Tibial nerve (tissue), 4 donors: ENCODE measurements around the gene SEZ6. TPM values are rescaled to one million over a fixed set of nuclear protein-coding genes. Genes with fewer than 3 reads are reported as not detected.

Experiments
- DNase-seq, 2 donors: peaks; one replicate each; pipeline ENCODE4 v3.0.0-alpha.2; 2019; ENCODE audit warnings: low spot score in 2 of 2
- H3K27ac ChIP-seq, 4 donors: fragments of 200-600 bp; sonication (generic) in 3 of 4; one replicate each; pipeline ENCODE4 v1.5.1; 2017 to 2019; ENCODE audit warnings: mild to moderate bottlenecking in 1 of 4
- H3K27me3 ChIP-seq, 2 donors: fragments of 200-600 bp; sonication (generic) in 1 of 2; one replicate each; pipeline versions ENCODE4 v1.5.1 to v1.6.0; 2017 to 2019
- H3K36me3 ChIP-seq, 3 donors: fragments of 200-600 bp; sonication (generic); one replicate each; pipeline ENCODE4 v1.5.1; 2018 to 2019
- H3K4me1 ChIP-seq, 4 donors: fragments of 200-600 bp; sonication (generic) in 3 of 4; one replicate each; pipeline ENCODE4 v1.5.1; 2017 to 2019
- H3K4me3 ChIP-seq, 4 donors: fragments of 200-600 bp; sonication (generic) in 3 of 4; one replicate each; pipeline ENCODE4 v1.5.1; 2017 to 2019; ENCODE audit warnings: mild to moderate bottlenecking in 1 of 4, moderate library complexity in 1 of 4
- H3K9me3 ChIP-seq, 4 donors: fragments of 200-600 bp; sonication (generic) in 3 of 4; one replicate each; pipeline ENCODE4 v1.5.1; 2017 to 2019
- CTCF ChIP-seq, 5 experiments: fragments of 200-600 bp in 3 of 5; fragments of 450-650 bp in 2 of 5; sonication (generic) in 3 of 5; IDR thresholded peaks; one replicate each; pipeline ENCODE4 v1.5.1; 2016 to 2019; ENCODE audit warnings: antibody characterized with exemption in 5 of 5, mild to moderate bottlenecking in 3 of 5, moderate library complexity in 2 of 5
- EP300 ChIP-seq, 2 donors: sonication (generic); formaldehyde crosslinking; IDR thresholded peaks; one replicate each; pipeline ENCODE4 v1.6.1; 2017; ENCODE audit warnings: antibody characterized with exemption in 2 of 2, mild to moderate bottlenecking in 1 of 2
- POLR2A ChIP-seq, 2 donors: fragments of 450-650 bp; IDR thresholded peaks; one replicate each; pipeline ENCODE4 v1.6.1; 2017; ENCODE audit warnings: antibody characterized with exemption in 2 of 2, mild to moderate bottlenecking in 2 of 2, moderate library complexity in 2 of 2
- WGBS, 2 donors: methylation state at CpG; one replicate each; pipeline ENCODE4 v1.1.5; 2018; 5-methylcytosine and 5-hydroxymethylcytosine counted together
- total RNA-seq, 4 donors: library from RNA; depleted of rRNA; stranded (reverse); fragments of >200 nt; gene quantifications; one replicate each; pipeline ENCODE4 v1.1.0, GENCODE V29; 2016

SEZ6 gene
- total RNA-seq, 4 donors from 2014 or later = not detected

GRCh38 chr17:29036584-29036983, 30.8 kb upstream of the SEZ6 start:
- Histone ChIP-seq H3K36me3 (no peaks in the 10 kb centered on the region), H3K27me3 (peaks cover 0 to 32% of the 10 kb centered on the region in 2 donors), H3K27ac (no peak overlapping the region), H3K4me3 (no peak overlapping the region), H3K4me1 (peaks cover 0 to 4% (median 0%) of the 10 kb centered on the region in 4 donors), H3K9me3 (peaks cover 0 to 25% (median 5%) of the 10 kb centered on the region in 4 donors)
- WGBS, 2 donors = 71 to 77% methylated on average over 5 of the region's 5 CpGs
- no peak for TF ChIP-seq EP300 (IDR thresholded peaks at IDR 0.05)
- TF ChIP-seq POLR2A (IDR thresholded peaks at IDR 0.05) = no peak
- no peak for TF ChIP-seq CTCF (IDR thresholded peaks at IDR 0.05)
- no peak for DNase-seq

GRCh38 chr17:29034510-29034909, 28.7 kb upstream of the SEZ6 start:
- Histone ChIP-seq H3K9me3 (peaks cover 0 to 25% (median 5%) of the 10 kb centered on the region in 4 donors), H3K36me3 (no peaks in the 10 kb centered on the region), H3K4me3 (no peak overlapping the region), H3K27me3 (peaks cover 0 to 43% of the 10 kb centered on the region in 2 donors), H3K27ac (no peak overlapping the region), H3K4me1 (peaks cover 0 to 4% (median 0%) of the 10 kb centered on the region in 4 donors)
- DNase-seq = no peak
- 69% methylated on average over 1 of the region's 1 CpG for WGBS, 2 donors
- TF ChIP-seq POLR2A (IDR thresholded peaks at IDR 0.05) = no peak
- TF ChIP-seq EP300 (IDR thresholded peaks at IDR 0.05) = no peak
- TF ChIP-seq CTCF (IDR thresholded peaks at IDR 0.05) = no peak

- 21% methylated on average over 5 to 6 of the region's 6 CpGs for WGBS, 2 donors
These were observed 27.0 kb upstream of the SEZ6 start for GRCh38 chr17:29032857-29033197.

GRCh38 chr17:29032013-29032856, 26.4 kb upstream of the SEZ6 start:
- no peaks in the 10 kb centered on the region for H3K4me1 ChIP-seq
- no peaks in the 10 kb centered on the region for H3K36me3 ChIP-seq
- WGBS, 2 donors = 24 to 27% methylated on average over 11 of the region's 11 CpGs
- TF ChIP-seq POLR2A (IDR thresholded peaks at IDR 0.05) (no peak), CTCF (IDR thresholded peaks at IDR 0.05) (no peak)
- no peak overlapping the region for H3K4me3 ChIP-seq
- peaks cover 0 to 25% (median 5%) of the 10 kb centered on the region in 4 donors for H3K9me3 ChIP-seq
- DNase-seq = no peak
- peaks cover 0 to 43% of the 10 kb centered on the region in 2 donors for H3K27me3 ChIP-seq
- H3K27ac ChIP-seq = no peak overlapping the region

More at GRCh38 chr17:29032857-29033197, 27.0 kb upstream of the SEZ6 start:
- H3K36me3 ChIP-seq = no peaks in the 10 kb centered on the region
- H3K27me3 ChIP-seq = peaks cover 0 to 43% of the 10 kb centered on the region in 2 donors
- no peak overlapping the region for H3K27ac ChIP-seq
- H3K4me1 ChIP-seq = no peaks in the 10 kb centered on the region
- H3K4me3 ChIP-seq = no peak overlapping the region
- DNase-seq = no peak
- peaks cover 0 to 25% (median 5%) of the 10 kb centered on the region in 4 donors for H3K9me3 ChIP-seq
- TF ChIP-seq CTCF (IDR thresholded peaks at IDR 0.05) (no peak), EP300 (IDR thresholded peaks at IDR 0.05) (no peak), POLR2A (IDR thresholded peaks at IDR 0.05) (no peak)

- Histone ChIP-seq H3K36me3 (no peaks in the 10 kb centered on the region), H3K4me3 (no peak overlapping the region), H3K9me3 (peaks cover 0 to 25% (median 5%) of the 10 kb centered on the region in 4 donors), H3K4me1 (no peaks in the 10 kb centered on the region), H3K27ac (no peak overlapping the region), H3K27me3 (peaks cover 0 to 37% of the 10 kb centered on the region in 2 donors)
- TF ChIP-seq CTCF (IDR thresholded peaks at IDR 0.05) = no peak
- no peak for TF ChIP-seq EP300 (IDR thresholded peaks at IDR 0.05)
- TF ChIP-seq POLR2A (IDR thresholded peaks at IDR 0.05) = no peak
- no peak for DNase-seq
- WGBS, 2 donors = 47 to 50% methylated on average over 5 of the region's 5 CpGs
These were observed 25.7 kb upstream of the SEZ6 start for GRCh38 chr17:29031488-29031887.
